ENCODE measurements around the gene FMO3. TPM values are rescaled to one million over a fixed set of nuclear protein-coding genes. Genes with fewer than 3 reads are reported as not detected.

The FMO3 gene
- total RNA-seq, 1 experiment from 2014 or later: 0.12 TPM

DNA sequence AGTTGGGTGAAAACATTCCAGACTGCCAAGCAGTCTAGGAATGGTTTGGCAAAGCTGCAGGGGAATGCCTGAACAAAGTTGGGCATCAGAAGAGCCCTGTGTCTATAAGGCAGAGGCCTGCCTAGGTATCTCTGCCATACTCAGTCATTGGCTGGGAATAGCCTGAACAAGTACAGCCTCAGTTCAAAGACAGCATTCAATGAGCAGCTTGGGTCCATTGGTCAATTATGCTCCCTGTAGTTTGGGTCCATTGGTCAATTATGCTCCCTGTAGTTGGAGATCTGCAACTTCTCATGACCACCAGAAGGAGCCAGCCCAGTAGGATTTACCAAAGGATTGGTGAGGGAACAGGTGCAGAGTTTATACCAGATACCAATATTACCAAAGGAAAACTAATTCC is 31.6 kb downstream of the FMO3 start:
- no peak overlapping the region for H3K4me3 ChIP-seq (replicated peaks in 1 of 2; ENCODE audit: low read depth in 1 of 2, low read length in 2 of 2)
- TF ChIP-seq, protein P1, sequence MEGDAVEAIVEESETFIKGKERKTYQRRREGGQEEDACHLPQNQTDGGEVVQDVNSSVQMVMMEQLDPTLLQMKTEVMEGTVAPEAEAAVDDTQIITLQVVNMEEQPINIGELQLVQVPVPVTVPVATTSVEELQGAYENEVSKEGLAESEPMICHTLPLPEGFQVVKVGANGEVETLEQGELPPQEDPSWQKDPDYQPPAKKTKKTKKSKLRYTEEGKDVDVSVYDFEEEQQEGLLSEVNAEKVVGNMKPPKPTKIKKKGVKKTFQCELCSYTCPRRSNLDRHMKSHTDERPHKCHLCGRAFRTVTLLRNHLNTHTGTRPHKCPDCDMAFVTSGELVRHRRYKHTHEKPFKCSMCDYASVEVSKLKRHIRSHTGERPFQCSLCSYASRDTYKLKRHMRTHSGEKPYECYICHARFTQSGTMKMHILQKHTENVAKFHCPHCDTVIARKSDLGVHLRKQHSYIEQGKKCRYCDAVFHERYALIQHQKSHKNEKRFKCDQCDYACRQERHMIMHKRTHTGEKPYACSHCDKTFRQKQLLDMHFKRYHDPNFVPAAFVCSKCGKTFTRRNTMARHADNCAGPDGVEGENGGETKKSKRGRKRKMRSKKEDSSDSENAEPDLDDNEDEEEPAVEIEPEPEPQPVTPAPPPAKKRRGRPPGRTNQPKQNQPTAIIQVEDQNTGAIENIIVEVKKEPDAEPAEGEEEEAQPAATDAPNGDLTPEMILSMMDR (IDR thresholded peaks at IDR 0.05 in 2 of 3, conservative IDR thresholded peaks at IDR 0.05 in 1 of 3; ENCODE audit: borderline replicate concordance in 1 of 3, insufficient read depth in 1 of 3, low read depth in 2 of 3, low read length in 2 of 3): no peak
- TF ChIP-seq POLR2AphosphoS5 (IDR thresholded peaks at IDR 0.05; ENCODE audit: low read depth, low read length) (no peak), EGR1 (IDR thresholded peaks at IDR 0.05; ENCODE audit: low read depth) (no peak), ELF1 (IDR thresholded peaks at IDR 0.05; ENCODE audit: borderline replicate concordance, low read depth) (no peak), JUND (IDR thresholded peaks at IDR 0.05) (no peak), SP1 (IDR thresholded peaks at IDR 0.05; ENCODE audit: low read depth) (no peak), RAD21 (IDR thresholded peaks at IDR 0.05; ENCODE audit: low read depth) (no peak)
- no peaks in the 10 kb centered on the region for H4K20me1 ChIP-seq (ENCODE audit: insufficient read depth)
- H3K4me1 ChIP-seq (ENCODE audit: control insufficient read depth in 1 of 2, insufficient read depth in 2 of 2, low read length in 2 of 2): no peaks in the 10 kb centered on the region
- H3K9me3 ChIP-seq (ENCODE audit: control insufficient read depth in 1 of 2, insufficient read depth in 1 of 2, low read depth in 1 of 2, low read length in 2 of 2): no peaks in the 10 kb centered on the region
- H2AFZ ChIP-seq (ENCODE audit: low read depth, low read length, poor library complexity, severe bottlenecking): no peak overlapping the region
- POLR2A ChIA-PET: no interaction called here
- H3K9ac ChIP-seq (ENCODE audit: low read length): no peak overlapping the region
- no peaks in the 10 kb centered on the region for H3K36me3 ChIP-seq (ENCODE audit: control insufficient read depth in 1 of 2, insufficient read depth in 2 of 2, low read length in 2 of 2)
- CTCF ChIA-PET: no interaction called here
- H3K27ac ChIP-seq (ENCODE audit: low read depth, low read length): no peak overlapping the region
- intact Hi-C loops (cut with micrococcal nuclease): no loop called here
- no peak for ATAC-seq
- no peaks in the 10 kb centered on the region for H3K9me2 ChIP-seq (ENCODE audit: insufficient read depth)
- RAD21 ChIA-PET (ENCODE audit: low non-redundant PET in 1 of 2, low total read pairs in 2 of 2, uncharacterized antibody in 2 of 2, unreplicated experiment in 2 of 2): no interaction called here
- H3K4me2 ChIP-seq (ENCODE audit: low read length): no peak overlapping the region
- no peaks in the 10 kb centered on the region for H3K79me2 ChIP-seq (ENCODE audit: insufficient read depth, low read length)
- H3K27me3 ChIP-seq (ENCODE audit: insufficient read depth, low read length): peaks cover 3% of the 10 kb centered on the region; the same call in 1 of the 2 replicates
- no TSS peak for BruUV-seq (replicated peaks)
- DNase-seq (ENCODE audit: low read depth, low spot score): no peak

DNA sequence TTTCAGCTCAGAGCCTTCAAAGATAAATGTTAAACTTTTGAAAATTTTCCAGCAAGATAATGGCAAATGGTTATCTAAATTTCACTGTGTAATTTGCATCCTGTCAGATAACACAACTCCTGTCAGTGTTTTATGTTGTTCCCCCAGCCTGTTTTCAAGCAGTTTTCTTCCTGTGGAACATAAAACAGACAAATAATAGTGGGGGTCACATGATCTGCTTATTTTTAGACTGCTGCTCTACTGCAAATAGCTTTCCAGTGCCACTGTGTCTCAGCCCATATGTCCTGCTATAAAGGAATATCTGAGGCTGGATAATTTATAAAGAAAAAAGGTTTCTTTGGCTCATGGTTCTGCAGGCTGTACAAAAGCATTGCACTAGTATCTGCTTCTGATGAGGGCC is 32.2 kb downstream of the FMO3 start:
- no peaks in the 10 kb centered on the region for H3K36me3 ChIP-seq (ENCODE audit: control insufficient read depth in 1 of 2, insufficient read depth in 2 of 2, low read length in 2 of 2)
- no peak overlapping the region for H3K27ac ChIP-seq (ENCODE audit: low read depth, low read length)
- TF ChIP-seq, protein P1 (IDR thresholded peaks at IDR 0.05 in 2 of 3, conservative IDR thresholded peaks at IDR 0.05 in 1 of 3; ENCODE audit: borderline replicate concordance in 1 of 3, insufficient read depth in 1 of 3, low read depth in 2 of 3, low read length in 2 of 3): no peak
- no peak for TF ChIP-seq EZH2phosphoT487 (IDR thresholded peaks at IDR 0.05; ENCODE audit: borderline replicate concordance)
- TF ChIP-seq CEBPB (IDR thresholded peaks at IDR 0.05; ENCODE audit: low read depth): no peak
- no peak for TF ChIP-seq SRF (IDR thresholded peaks at IDR 0.05; ENCODE audit: low read depth)
- TF ChIP-seq YY1 (IDR thresholded peaks at IDR 0.05; ENCODE audit: extremely low read depth, insufficient replicate concordance, low read depth, low read length): no peak
- TF ChIP-seq, protein P2, sequence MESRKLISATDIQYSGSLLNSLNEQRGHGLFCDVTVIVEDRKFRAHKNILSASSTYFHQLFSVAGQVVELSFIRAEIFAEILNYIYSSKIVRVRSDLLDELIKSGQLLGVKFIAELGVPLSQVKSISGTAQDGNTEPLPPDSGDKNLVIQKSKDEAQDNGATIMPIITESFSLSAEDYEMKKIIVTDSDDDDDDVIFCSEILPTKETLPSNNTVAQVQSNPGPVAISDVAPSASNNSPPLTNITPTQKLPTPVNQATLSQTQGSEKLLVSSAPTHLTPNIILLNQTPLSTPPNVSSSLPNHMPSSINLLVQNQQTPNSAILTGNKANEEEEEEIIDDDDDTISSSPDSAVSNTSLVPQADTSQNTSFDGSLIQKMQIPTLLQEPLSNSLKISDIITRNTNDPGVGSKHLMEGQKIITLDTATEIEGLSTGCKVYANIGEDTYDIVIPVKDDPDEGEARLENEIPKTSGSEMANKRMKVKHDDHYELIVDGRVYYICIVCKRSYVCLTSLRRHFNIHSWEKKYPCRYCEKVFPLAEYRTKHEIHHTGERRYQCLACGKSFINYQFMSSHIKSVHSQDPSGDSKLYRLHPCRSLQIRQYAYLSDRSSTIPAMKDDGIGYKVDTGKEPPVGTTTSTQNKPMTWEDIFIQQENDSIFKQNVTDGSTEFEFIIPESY (IDR thresholded peaks at IDR 0.05; ENCODE audit: extremely low read depth, insufficient replicate concordance, low read length): no peak
- no peak for TF ChIP-seq JUND (IDR thresholded peaks at IDR 0.05)
- no peak for TF ChIP-seq FOSL1 (IDR thresholded peaks at IDR 0.05; ENCODE audit: low read depth)
- TF ChIP-seq EZH2 (IDR thresholded peaks at IDR 0.05): no peak
- no peak overlapping the region for H3K4me3 ChIP-seq (replicated peaks in 1 of 2; ENCODE audit: low read depth in 1 of 2, low read length in 2 of 2)
- no peaks in the 10 kb centered on the region for H3K4me1 ChIP-seq (ENCODE audit: control insufficient read depth in 1 of 2, insufficient read depth in 2 of 2, low read length in 2 of 2)
- H2AFZ ChIP-seq (ENCODE audit: low read depth, low read length, poor library complexity, severe bottlenecking): no peak overlapping the region
- no peaks in the 10 kb centered on the region for H4K20me1 ChIP-seq (ENCODE audit: insufficient read depth)
- ChIA-PET RAD21 (ENCODE audit: low non-redundant PET in 1 of 2, low total read pairs in 2 of 2, uncharacterized antibody in 2 of 2, unreplicated experiment in 2 of 2) (no interaction called here), CTCF (no interaction called here), POLR2A (no interaction called here)
- ATAC-seq (no peak), DNase-seq (ENCODE audit: low read depth, low spot score) (no peak)
- no peaks in the 10 kb centered on the region for H3K9me3 ChIP-seq (ENCODE audit: control insufficient read depth in 1 of 2, insufficient read depth in 1 of 2, low read depth in 1 of 2, low read length in 2 of 2)
- H3K4me2 ChIP-seq (ENCODE audit: low read length): no peak overlapping the region
- H3K9ac ChIP-seq (ENCODE audit: low read length): no peak overlapping the region
- no peaks in the 10 kb centered on the region for H3K79me2 ChIP-seq (ENCODE audit: insufficient read depth, low read length)
- BruUV-seq (replicated peaks): no TSS peak
- H3K9me2 ChIP-seq (ENCODE audit: insufficient read depth): no peaks in the 10 kb centered on the region
- H3K27me3 ChIP-seq (ENCODE audit: insufficient read depth, low read length): peaks cover 3% of the 10 kb centered on the region; the same call in 1 of the 2 replicates
- intact Hi-C loops (cut with micrococcal nuclease): no loop called here

Data from HCT116 (cell line).